SKM-1 treated with dmso at 0.1 percent for 144 hours (cell line): ENCODE measurements around the gene CLK3.
"Not testable (repeated sequence)": the region's sequence is repeated elsewhere in the genome, so short reads cannot be mapped to it uniquely, and the experiment has no call there.

ENCODE experiments used
- DNase-seq: peaks from one replicate; lab custom pipeline; 2025; ENCODE audit not compliant: unreplicated experiment; lab: John Stamatoyannopoulos, UW

The CLK3 gene

DNA sequence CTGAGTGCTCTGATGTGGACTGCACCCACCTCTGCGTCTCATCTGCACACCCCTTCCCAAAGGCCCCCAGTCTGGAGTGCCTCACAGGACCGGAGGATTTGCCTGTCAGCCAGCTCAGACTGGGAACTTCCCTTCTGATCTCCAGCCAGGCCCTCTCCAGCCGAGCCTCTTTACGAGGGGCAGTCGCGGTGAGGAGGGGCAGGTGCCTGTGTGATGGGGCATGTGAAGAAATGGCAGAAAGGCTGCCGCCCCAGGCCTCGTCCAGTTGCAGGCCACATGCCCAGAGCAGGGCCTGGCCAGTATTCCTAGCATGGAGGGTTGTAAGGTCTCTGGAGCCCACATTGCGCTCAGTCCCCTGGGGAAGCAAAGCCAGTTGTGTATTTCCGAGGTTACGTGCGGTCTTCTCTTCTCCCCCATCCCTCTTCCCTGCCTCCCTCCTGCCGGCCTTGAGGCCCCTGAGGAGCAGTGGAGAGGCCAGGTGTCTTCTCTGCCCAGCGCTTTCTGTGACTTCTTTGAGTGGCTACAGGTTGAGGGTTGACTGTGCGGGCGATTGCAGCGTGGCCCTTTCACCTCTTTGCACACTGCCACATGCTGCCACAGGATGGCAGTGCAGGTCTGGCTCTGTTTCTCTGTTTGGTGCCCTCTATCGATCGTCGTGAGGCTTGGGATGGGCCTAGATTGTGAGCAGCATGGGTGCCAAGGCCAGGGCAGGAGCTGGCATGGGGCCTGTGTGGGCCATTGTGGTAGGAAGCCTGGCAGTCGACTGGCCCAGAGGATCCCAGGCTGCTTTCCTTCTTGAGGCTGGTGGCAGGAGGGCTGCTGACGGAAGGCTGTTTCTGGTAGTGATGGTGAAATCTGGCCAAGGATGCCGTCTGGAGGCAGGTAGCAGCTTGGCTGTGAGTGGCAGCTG, 5.3 kb downstream of the CLK3 start:
- DNase-seq, result peak; percentile 88

- no peak for DNase-seq
Observed at GRCh38 chr15:74621546-74621920, 5.9 kb downstream of the CLK3 start.

GRCh38 chr15:74621936-74622335, 6.3 kb downstream of the CLK3 start:
- DNase-seq, result no peak

- DNase-seq, result no peak
Observed at GRCh38 chr15:74622758-74623157, 7.1 kb downstream of the CLK3 start.

DNA sequence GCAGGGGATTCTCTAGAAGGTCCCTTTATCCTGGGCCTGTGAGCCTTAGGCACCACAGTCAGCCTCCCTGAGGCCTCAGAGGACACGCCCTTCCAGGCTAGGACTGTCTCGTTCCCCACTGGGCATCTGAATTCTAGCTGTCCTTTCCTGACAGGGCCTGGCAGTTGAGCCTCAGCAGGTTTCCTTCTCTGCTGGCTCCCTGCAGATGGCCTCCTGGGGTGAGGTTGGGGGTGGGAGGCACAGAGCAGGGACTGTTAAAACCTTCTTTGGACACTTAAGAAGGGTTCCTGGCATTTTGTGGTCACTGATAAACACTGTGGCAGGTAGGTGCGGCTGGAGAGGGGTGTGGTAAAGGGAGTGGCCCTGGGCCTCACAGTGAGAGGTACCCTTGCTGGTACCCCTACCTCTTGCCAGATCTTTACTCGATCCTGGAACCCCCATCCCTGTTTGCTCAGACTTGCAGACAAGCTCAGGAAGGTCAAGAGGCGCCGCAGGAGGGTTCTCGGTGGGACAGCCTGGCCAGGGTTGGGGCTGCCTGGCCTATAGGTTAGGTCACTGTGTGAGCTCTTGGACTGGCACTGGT, 8.5 kb downstream of the CLK3 start:
- no peak for DNase-seq

DNA sequence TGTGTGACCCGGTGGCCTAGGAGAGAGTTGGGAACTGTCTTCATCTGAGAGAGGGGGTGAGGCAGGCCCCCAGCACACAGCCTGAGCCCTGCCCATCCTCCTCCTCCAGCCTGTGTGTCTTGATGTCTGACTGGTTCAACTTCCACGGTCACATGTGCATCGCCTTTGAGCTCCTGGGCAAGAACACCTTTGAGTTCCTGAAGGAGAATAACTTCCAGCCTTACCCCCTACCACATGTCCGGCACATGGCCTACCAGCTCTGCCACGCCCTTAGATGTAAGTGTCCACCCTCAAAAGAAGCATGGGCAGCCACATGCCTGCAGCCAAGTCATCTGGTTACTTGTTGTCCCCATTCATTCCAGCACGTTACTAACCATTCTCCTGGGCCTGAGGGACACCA, 10.1 kb downstream of the CLK3 start:
- no peak for DNase-seq

DNA sequence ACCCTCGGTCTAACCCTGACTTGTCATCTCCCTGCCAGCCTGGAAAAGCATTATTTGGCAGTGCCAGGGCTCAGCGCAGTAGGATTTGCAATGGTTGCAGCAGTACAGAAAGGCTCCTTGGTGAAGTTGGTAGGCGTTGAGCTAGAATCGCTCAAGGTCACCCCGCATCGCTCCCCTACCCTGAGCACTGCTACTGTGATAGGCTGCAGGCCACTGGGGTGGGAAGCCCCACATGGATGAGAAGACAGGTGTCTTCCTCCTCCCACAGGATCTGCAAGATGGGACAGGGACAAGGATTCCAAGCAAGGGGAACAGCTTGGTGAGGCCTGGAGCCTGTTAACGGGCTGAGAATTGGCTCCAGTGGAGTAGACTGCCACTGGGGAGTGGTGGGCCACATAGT, 10.7 kb downstream of the CLK3 start:
- no peak for DNase-seq

DNA sequence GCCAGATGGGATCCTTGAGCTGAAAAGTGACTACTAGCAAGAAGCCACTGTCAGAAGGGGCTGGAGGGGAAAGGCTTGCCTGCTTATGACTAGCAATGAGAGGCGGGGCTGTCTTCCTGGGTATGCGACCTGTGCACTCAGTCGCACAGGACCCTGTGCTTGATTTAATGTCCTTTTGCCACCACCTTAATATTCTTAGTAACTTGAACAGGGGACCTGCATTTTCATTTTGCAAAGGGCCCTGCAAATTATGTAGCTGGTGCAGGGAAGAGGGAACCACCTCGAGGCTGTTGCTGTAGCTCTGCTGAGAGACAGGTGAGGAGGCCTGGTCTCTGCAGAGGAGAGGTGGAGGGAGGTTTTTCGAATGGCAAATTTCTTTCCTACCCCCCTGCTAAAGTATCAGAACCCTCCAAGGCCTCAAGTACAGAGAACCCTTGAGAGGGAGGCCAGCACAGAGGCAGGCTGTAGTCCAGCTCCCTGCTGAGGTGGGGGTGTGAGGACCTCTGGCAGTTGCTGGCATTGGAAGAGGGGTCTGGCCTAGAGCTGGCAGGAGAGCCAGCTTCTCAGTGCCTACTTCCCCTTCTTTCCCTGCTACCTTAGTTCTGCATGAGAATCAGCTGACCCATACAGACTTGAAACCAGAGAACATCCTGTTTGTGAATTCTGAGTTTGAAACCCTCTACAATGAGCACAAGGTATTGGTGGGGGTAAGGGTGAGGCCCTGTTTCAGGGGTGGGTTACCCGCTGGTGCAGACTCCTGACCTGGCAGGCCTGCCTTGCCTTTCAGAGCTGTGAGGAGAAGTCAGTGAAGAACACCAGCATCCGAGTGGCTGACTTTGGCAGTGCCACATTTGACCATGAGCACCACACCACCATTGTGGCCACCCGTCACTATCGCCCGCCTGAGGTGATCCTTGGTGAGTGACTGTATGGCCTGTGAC, 11.4 kb downstream of the CLK3 start:
- DNase-seq, result no peak

GRCh38 chr15:74627766-74628165, 12.1 kb downstream of the CLK3 start:
- no peak for DNase-seq

DNA sequence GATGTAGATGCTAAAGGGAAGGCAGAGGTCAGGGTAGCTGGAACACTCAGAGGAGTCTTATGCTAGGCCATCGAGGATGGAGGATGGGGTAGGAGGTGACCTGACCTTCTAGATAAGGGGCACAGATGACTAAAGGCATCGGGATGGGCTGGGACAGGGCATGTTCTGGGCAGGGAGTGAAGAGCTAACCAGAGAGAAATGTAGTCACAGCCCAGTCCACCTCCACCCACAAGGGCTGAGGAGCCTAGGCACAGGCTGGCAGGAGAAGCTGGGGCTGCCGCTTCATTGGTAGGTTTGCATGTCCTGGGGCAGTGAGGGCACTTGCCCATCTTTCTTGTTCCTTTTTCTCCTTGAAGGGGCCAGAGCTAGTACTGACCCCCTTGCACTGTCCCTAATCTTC, 12.6 kb downstream of the CLK3 start:
- DNase-seq, result no peak

DNA sequence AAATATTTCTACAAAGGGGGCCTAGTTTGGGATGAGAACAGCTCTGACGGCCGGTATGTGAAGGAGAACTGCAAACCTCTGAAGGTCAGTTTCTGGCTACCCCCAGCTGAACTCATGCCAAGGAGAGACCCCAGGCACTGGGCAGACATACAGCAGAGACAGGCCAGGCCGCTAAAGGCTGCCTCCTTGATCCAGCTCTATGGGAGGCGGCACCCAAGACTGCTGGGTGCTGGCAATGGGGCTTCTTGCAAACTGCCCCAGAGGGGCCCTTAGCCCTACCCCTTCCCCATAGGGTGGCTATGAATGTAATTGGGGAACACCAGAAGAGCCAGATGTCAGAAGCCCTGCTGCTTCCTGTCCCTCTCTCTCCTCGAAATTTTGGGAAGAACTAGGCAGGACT, 13.3 kb downstream of the CLK3 start:
- no peak for DNase-seq

DNA sequence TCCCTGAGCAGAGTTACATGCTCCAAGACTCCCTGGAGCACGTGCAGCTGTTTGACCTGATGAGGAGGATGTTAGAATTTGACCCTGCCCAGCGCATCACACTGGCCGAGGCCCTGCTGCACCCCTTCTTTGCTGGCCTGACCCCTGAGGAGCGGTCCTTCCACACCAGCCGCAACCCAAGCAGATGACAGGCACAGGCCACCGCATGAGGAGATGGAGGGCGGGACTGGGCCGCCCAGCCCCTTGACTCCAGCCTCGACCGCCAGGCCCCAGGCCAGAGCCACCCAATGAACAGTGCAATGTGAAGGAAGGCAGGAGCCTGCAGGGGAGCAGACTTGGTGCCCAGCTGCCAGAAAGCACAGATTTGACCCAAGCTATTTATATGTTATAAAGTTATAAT, 14.1 kb downstream of the CLK3 start:
- DNase-seq, result not testable (repeated sequence)

- DNase-seq, result no peak
Observed at GRCh38 chr15:74630284-74631086, 14.8 kb downstream of the CLK3 start.

GRCh38 chr15:74631087-74631385, 15.4 kb downstream of the CLK3 start:
- DNase-seq, result no peak

DNA sequence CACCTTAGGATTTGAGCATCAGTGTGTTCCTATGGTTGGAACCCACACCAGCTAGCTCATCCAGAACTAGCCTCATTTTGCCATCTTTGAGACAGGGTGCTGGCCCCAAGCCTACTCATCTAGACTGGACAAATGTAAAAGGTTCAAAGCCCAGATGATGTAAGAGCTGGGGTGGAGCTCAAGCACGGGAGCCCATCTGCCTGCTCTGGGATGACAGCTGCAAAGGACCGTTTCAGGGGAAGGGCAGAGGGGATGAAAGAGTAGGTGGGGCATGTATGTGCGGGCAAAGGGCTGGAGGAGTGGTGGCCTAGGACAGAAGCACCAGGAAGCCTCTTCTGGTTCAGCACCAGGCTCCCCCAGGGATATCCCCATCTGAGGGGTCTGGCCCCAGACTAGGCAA, 15.8 kb downstream of the CLK3 start:
- DNase-seq, result no peak

GRCh38 chr15:74631935-74632560, 16.4 kb downstream of the CLK3 start:
- peak; percentile 27 for DNase-seq

DNA sequence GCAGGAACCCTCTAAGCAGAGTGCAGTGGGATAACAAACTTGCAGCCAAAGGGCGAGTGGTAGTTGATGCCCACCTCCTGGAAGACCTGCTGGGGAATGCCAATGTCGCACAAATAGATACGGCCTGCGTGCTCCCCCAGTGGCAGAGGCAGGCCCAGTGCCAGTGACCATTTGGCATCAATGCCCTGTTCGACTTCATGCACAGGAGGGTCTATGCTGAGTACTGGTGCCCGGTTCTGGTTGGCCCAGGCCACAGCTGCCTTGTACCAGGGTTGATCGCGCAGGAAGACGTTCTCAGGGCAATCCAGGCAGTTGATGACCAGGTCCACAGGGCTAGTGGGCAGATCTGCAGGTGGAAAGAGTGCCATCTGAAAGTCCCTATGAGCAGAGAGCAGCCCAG, 17.0 kb downstream of the CLK3 start:
- DNase-seq, result no peak

GRCh38 chr15:74633781-74634180, 18.1 kb downstream of the CLK3 start:
- DNase-seq, result no peak

GRCh38 chr15:74635228-74635627, 19.6 kb downstream of the CLK3 start:
- peak; percentile 52 for DNase-seq

GRCh38 chr15:74636984-74637383, 21.3 kb downstream of the CLK3 start:
- no peak for DNase-seq

- DNase-seq, result no peak
Observed at GRCh38 chr15:74641151-74641550, 25.5 kb downstream of the CLK3 start.
